GM21390 (cell line): Measurements from ENCODE around the gene MAP3K9.
"Not testable (repeated sequence)": the region's sequence is repeated elsewhere in the genome, so short reads cannot be mapped to it uniquely, and the experiment has no call there.

Experiments
- ATAC-seq: cut with Tn5 transposase; IDR thresholded peaks from one replicate; pipeline ENCODE4 v1.9.1; 2021; ENCODE audit not compliant: unreplicated experiment

MAP3K9 gene

GRCh38 chr14:70809225-70810219, at the start of gene MAP3K9:
MAP3K9 (minus strand) TSS chr14:70809513; CDS start chr14:70809171, 342 bp downstream.
- peak; percentile 84 for ATAC-seq

DNA sequence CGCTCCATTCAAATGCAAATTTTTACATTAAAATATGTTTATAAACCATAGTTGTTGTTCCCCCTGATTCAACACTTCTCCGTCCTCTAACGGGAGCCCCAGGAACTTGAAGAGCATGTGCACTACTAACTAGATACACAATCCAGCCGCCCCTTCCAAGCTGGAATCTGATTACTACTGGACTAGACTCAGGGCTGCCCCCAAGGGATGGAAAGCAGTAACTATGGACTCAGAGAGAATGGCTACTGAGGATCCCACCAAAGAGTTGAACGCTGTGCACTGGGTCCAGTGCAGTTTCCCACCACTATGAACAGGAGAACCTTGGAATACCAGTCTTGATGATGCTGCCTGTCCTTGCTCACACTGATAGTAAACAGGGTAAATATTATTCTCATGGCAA, 49.3 kb upstream of the MAP3K9 start:
- no peak for ATAC-seq

DNA sequence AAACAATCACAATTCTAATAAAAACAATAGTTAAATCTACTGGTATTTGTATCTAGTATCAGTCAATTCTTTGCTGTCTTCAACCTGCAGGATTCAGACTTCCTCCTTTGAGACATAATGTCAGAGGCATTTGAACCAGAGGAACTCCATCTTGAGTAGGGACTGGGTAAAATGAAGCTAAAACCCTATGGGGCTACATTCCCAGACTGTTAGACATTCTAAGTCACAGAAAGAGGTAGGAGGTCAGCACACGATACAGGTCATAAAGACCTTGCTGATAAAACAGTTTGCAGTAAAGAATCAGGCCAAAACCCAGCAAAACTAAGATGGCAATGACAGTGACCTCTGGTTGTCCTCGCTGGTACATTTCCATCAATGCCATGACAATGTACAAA, 48.2 kb upstream of the MAP3K9 start:
- no peak for ATAC-seq

GRCh38 chr14:70856851-70857495, 47.7 kb upstream of the MAP3K9 start:
- ATAC-seq: no peak

- no peak for ATAC-seq
Observed at GRCh38 chr14:70855486-70855885, 46.2 kb upstream of the MAP3K9 start.

DNA sequence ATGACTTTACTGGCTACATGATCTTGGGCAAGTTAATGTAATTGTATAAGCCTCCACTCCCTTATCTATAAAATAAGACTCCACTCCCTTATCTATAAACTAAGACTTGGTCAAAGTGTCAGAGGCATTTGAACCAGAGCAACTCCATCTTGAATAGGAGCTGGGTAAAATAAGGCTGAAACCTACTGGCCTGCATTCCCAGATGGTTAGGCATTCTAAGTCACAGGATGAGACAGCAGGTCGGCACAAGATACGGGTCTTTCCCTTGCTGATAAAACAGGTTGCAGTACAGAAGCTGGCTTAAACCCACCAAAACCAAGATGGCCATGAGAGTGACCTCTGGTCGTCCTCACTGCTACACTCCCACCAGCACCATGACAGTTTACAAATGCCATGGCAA, 44.3 kb upstream of the MAP3K9 start:
- not testable (repeated sequence) for ATAC-seq

DNA sequence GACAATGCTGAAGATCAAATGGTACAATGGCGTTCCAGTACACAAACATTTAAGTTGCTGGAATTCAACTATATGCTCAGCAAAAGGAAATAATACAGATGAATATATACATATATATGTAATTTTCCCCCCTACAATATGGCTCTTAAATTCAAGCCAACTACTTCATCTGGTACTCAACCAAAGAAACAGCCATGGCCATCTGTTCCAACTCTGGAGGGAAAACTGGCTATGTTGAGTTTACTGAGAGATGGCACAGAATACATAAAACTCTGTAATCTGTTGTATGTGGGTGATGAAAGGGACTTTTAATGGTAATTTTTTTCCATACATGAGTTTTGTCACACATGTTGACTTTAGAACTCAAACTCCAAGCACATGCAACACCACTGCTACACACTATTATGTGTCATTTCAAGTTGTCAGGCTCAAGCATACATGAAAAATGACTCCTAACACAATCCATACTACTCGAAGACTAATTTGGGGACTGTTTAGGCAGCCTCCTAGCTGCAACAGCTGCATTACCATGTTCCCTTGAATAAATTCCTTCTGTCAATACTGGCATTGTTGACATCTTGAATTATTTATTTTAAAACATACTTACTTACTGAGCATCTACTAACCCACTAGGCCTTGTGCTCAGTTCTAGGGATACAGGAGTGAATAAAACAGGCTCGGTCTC, 38.2 kb upstream of the MAP3K9 start:
- ATAC-seq: no peak

DNA sequence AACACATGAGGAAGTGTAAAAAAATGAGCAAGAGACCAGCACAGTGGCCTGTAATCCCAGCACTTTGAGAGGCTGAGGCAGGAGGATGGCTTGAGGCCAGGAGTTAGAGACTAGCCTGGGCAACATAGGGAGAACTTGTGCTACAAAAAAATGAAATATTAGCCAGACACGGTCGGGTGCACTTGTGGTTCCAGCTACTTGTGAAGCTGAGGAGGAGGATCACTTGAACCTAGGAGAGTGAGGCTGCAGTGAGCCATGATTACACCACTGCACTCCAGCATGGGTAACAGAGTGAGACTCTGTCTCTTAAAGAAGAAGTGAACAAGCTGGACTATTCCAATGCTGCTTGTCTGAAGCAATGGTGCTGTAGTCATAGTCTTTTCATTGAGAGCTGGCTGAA, 36.3 kb upstream of the MAP3K9 start:
- no peak for ATAC-seq

DNA sequence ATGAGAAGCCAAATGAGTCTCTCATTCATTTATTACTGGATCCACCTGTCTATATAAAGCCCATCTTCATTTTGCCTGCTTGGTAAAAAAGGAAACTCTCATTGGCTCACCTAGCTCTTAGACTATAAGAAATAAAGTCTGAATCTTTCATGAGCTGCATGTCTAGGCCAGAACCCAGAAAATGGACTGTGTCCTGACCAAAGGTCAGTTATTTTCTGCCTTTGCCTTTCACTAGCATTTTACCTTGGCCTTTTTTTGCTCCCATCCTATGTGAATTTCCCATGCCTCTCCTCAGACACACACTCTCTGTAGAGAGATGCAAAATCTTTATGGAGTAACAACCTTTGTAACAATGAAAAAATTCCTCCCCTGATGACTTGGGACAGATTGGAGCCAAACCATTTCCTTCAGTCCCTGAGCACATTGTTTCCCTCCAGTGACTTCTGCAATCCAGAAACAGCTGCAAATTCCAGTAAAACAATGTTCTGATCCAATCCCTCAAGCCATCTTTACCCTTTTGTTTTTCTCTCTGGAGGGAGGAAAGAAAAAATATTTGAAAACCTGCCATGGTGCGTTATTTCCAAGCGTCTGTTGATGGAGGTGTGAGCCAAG, 33.6 kb upstream of the MAP3K9 start:
- no peak for ATAC-seq

GRCh38 chr14:70838076-70838475, 28.8 kb upstream of the MAP3K9 start:
- ATAC-seq: no peak

DNA sequence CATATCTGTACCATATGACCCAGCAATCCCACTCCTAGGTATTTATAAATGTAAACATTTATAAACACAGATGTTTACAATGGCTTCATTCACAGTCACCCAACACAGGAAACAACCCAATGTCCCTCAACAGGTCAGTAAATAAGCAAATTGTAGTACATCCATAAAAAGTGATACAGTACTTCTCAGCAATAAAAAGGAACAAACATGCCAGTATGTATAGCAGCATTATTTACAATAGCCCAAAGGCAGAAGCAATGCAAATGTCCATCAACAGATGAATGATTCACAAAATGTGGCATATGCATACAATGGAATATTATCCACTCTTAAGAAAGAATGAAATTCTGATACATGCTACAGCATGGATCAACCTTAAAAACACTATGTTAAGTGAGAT, 27.6 kb upstream of the MAP3K9 start:
- no peak for ATAC-seq

DNA sequence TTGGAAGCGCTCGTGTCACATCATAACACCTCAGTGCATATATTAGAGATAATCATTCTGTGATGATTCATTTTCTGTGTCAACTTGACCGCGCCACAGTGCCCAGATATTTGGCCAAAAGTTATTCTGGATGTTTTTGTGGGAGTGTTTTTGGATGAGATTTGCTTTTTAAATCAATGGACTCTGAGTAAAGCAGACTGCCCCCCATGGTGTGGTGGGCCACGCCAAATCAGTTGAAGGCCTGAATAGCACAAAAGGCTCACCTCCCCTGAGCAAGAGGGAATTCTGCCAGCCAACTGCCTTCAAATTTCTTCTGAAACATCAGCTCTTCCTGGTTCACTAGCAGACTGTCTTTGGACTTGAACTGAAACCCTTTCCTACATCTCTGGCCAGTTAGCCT, 24.6 kb upstream of the MAP3K9 start:
- ATAC-seq: no peak

DNA sequence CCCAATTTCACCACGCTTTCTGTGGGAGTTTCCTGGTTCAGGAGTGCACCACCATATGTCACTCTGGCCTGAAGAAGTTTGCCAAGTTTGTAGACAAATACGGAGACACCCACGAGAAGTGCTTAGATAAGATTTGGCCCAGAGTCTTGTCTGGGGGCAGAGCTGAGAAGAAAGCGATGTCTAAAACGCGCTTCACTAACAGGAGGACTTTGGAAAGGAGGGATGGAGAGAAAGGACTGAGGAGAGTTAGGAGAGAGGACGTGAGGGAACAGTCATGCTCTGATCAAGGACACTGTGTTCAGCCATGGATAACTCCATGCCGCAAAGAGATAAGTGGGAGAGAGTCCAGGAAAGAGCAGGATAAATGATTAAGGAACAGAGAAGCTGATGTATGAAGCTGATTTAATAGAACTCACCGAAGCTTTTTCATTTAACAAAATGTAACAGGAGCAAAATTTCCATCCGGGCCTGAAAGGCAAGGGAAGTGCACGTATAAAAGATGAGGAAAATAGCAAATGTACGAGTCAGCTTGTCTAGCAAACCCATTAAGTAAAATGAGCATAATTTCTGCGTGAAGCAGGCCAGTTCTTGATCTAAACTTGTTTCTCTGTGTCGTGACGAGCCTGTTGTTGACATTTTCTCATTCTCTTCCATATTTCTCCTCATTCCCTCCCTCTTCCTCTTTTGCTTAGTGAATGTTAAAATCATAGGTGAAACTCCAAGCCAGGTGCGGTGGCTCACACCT, 23.4 kb upstream of the MAP3K9 start:
- no peak for ATAC-seq

GRCh38 chr14:70830998-70831781, 21.9 kb upstream of the MAP3K9 start:
- ATAC-seq: no peak

DNA sequence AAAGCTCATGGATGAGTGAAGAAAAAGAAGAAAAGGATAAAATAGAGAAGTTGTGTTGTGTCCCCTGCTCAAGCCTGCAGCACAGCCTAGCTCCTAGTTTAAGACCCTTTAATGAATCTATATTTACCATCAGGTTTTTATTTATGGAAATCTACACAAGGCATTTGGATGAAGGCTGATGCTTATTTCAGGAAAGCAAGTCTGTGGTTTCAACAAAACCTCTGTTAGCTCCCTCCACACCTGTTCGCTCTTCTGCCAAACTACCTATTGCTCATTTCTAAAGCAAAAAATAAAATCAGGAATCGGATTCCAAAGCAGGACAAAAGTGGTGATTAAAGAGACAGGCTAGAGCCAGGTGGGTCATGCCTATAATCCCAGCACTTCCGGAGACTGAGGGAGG, 18.9 kb upstream of the MAP3K9 start:
- no peak for ATAC-seq

DNA sequence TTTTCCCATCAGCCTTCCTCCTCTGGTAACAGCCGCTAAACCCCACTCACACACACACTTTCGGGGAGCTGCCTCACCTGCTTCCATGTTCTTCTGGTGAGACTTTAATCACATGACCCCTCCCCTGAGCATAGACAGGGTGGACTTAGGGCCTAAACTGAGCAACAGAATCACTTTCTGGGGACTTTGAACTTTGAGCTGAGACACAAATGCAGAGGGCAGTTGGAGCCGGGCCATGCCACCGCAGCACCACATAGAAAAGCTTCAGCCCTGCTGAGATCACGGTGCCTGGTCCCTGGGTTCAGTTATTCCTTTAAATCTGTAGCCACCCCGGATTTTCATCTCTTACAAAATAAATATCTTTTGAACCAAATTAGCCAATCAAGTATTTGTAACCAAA, 18.4 kb upstream of the MAP3K9 start:
- ATAC-seq: no peak

- ATAC-seq: no peak
Observed at GRCh38 chr14:70827347-70827746, 18.0 kb upstream of the MAP3K9 start.

GRCh38 chr14:70823281-70823680, 14.0 kb upstream of the MAP3K9 start:
- no peak for ATAC-seq

DNA sequence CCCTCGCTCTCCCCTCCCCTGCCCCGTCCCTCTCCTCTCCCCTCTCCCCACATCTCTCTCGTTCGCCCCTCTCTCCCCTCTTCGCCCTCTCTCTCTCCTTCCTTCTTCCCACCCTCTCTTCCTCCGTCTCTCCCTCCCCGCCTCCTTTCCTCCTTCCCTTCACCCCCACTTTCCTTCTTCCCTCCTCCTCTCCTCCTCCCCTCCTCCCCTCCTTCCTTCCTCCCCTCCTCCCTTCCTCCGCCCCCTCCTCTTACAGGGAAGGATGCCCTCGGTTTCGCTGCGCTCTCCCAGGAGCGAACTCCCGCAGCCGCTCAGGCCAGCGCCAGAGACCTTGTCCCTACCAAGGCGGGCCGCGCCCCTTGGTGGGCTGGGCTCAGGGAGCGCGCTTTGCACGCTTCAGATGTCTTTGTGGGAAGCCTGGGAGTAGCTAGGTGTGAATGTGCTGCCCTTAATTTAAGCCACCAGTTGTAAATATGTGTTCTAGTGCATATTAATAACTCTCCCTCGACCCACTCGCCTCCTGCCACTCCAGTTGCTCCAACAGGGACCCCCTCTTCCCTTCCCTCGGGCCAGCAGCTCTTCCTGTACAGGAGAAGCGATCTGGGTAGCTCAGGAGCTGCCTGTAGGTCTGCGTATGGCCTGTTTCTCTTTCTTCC, 13.3 kb upstream of the MAP3K9 start:
- ATAC-seq: no peak
